NCI-H2171 (cell line): ENCODE measurements around the gene FRMD3.

Experiments used
- DNase-seq: peaks from one replicate; lab custom pipeline; 2025; lab: John Stamatoyannopoulos, UW

The FRMD3 gene

GRCh38 chr9:83334320-83334719 lies 203.9 kb downstream of the FRMD3 start:
- DNase-seq: peak; percentile 37

GRCh38 chr9:83330207-83331196 lies 207.7 kb downstream of the FRMD3 start:
- no peak for DNase-seq

- DNase-seq: no peak
Observed at GRCh38 chr9:83327750-83328622, 210.2 kb downstream of the FRMD3 start.

GRCh38 chr9:83327323-83327722 lies 210.9 kb downstream of the FRMD3 start:
- no peak for DNase-seq

GRCh38 chr9:83323148-83323547 lies 215.1 kb downstream of the FRMD3 start:
- no peak for DNase-seq

- DNase-seq: no peak
Observed at GRCh38 chr9:83322438-83322837, 215.8 kb downstream of the FRMD3 start.

GRCh38 chr9:83317244-83317643 lies 221.0 kb downstream of the FRMD3 start:
- no peak for DNase-seq

- DNase-seq: no peak
Observed at GRCh38 chr9:83315649-83316048, 222.6 kb downstream of the FRMD3 start.

- peak; percentile 90 for DNase-seq
Observed at GRCh38 chr9:83313781-83314180, 224.4 kb downstream of the FRMD3 start.

GRCh38 chr9:83312537-83312936 lies 225.7 kb downstream of the FRMD3 start:
- DNase-seq: no peak

GRCh38 chr9:83307066-83307724 lies 231.0 kb downstream of the FRMD3 start:
- no peak for DNase-seq

GRCh38 chr9:83304686-83305085 lies 233.5 kb downstream of the FRMD3 start:
- DNase-seq: peak; percentile 96

GRCh38 chr9:83299571-83299970 lies 238.6 kb downstream of the FRMD3 start:
- no peak for DNase-seq

- no peak for DNase-seq
Observed at GRCh38 chr9:83299094-83299493, 239.1 kb downstream of the FRMD3 start.

- no peak for DNase-seq
Observed at GRCh38 chr9:83296123-83296522, 242.1 kb downstream of the FRMD3 start.

GRCh38 chr9:83294816-83295215 lies 243.4 kb downstream of the FRMD3 start:
- no peak for DNase-seq

GRCh38 chr9:83291196-83291595 lies 247.0 kb downstream of the FRMD3 start:
- peak; percentile 38 for DNase-seq

- DNase-seq: no peak
Observed at GRCh38 chr9:83290692-83291091, 247.5 kb downstream of the FRMD3 start.

GRCh38 chr9:83287021-83287420 lies 251.2 kb downstream of the FRMD3 start:
- no peak for DNase-seq

GRCh38 chr9:83285445-83286225 lies 252.6 kb downstream of the FRMD3 start:
- no peak for DNase-seq

- no peak for DNase-seq
Observed at GRCh38 chr9:83284746-83285145, 253.5 kb downstream of the FRMD3 start.
